Measurements from ENCODE around the gene ZNF182.

GRCh38 chrX:47973235-47973634, 30.6 kb downstream of the ZNF182 start:
- TF ChIP-seq CTCF (IDR thresholded peaks at IDR 0.05): no peak
- TF ChIP-seq POLR2A (IDR thresholded peaks at IDR 0.05): no peak
- no peak for TF ChIP-seq EP300 (IDR thresholded peaks at IDR 0.05)
- TF ChIP-seq POLR2AphosphoS5 (IDR thresholded peaks at IDR 0.05): no peak

All from upper lobe of left lung (tissue), 4 donors.